Measurements from ENCODE around the gene PCDHB9. TPM values are rescaled to one million over a fixed set of nuclear protein-coding genes. Genes with fewer than 3 reads are reported as not detected.
"Not testable (repeated sequence)": the region's sequence is repeated elsewhere in the genome, so short reads cannot be mapped to it uniquely, and the experiment has no call there.

PCDHB9 gene
- total RNA-seq, 1 experiment from 2014 or later, result 0.07 TPM

DNA sequence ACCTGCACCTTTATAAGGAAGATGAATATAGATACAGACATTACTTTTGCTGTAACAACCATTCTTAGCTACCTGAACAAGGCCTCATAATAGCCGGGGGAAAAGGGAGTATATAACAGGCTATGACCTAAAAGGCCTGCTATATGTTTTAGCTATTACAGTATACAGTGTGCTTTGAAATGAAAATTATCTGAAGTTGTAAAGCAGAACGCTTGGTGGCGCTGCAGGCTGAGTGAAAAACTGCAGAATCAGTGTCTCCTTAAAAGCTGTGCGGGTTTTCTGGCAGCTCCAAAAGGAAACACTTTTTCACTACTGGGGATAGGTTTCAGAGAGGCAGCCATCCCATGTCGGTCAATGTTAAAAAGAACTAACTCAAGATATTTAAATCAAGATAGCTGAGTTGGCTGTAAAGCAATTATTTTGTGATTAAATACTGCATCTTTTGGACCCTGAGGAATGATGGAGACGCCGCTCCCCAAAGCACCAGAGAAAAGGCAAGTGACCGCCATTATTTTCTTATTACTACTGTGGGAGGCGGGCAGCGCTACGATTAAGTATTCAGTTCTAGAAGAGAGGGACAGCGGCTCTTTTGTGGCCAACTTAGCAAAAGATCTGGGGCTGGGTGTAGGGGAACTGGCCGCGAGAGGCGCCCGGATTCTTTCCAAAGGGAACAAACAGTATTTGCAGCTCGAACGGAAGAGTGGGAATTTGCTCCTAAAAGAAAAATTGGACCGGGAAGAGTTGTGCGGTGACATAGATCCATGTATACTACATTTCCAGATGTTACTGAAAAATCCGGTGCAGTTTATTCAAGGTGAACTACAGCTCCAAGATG, 31.2 kb upstream of the PCDHB9 start:
- POLR2A ChIA-PET, result no interaction called here
- no peaks in the 10 kb centered on the region for H3K36me3 ChIP-seq (ENCODE audit: control insufficient read depth in 1 of 2, insufficient read depth in 2 of 2, low read length in 2 of 2)
- no TSS peak for BruUV-seq (replicated peaks)
- no peaks in the 10 kb centered on the region for H3K79me2 ChIP-seq (ENCODE audit: insufficient read depth, low read length)
- no peaks in the 10 kb centered on the region for H3K4me1 ChIP-seq (ENCODE audit: control insufficient read depth in 1 of 2, insufficient read depth in 2 of 2, low read length in 2 of 2)
- H3K27ac ChIP-seq (ENCODE audit: low read depth, low read length), result no peak overlapping the region
- no peaks in the 10 kb centered on the region for H3K27me3 ChIP-seq (ENCODE audit: insufficient read depth, low read length)
- no peaks in the 10 kb centered on the region for H4K20me1 ChIP-seq (ENCODE audit: insufficient read depth)
- no peak overlapping the region for H2AFZ ChIP-seq (ENCODE audit: low read depth, low read length, poor library complexity, severe bottlenecking)
- ATAC-seq, result peak; percentile 40; the same call in 1 of the 2 replicates
- no peak overlapping the region for H3K4me3 ChIP-seq (replicated peaks in 1 of 2; ENCODE audit: low read depth in 1 of 2, low read length in 2 of 2)
- H3K9me2 ChIP-seq (ENCODE audit: insufficient read depth), result no peaks in the 10 kb centered on the region
- no peak overlapping the region for H3K9ac ChIP-seq (ENCODE audit: low read length)
- H3K4me2 ChIP-seq (ENCODE audit: low read length), result no peak overlapping the region
- peaks cover 0 to 3% of the 10 kb centered on the region in 2 experiments; a peak in 1 of 4 replicates for H3K9me3 ChIP-seq (ENCODE audit: control insufficient read depth in 1 of 2, insufficient read depth in 1 of 2, low read depth in 1 of 2, low read length in 2 of 2)
- intact Hi-C loops (cut with micrococcal nuclease), result no loop called here
- RAD21 ChIA-PET (ENCODE audit: low non-redundant PET in 1 of 2, low total read pairs in 2 of 2, uncharacterized antibody in 2 of 2, unreplicated experiment in 2 of 2), result no interaction called here
- DNase-seq (ENCODE audit: low read depth, low spot score), result no peak
- TF ChIP-seq, protein P1, sequence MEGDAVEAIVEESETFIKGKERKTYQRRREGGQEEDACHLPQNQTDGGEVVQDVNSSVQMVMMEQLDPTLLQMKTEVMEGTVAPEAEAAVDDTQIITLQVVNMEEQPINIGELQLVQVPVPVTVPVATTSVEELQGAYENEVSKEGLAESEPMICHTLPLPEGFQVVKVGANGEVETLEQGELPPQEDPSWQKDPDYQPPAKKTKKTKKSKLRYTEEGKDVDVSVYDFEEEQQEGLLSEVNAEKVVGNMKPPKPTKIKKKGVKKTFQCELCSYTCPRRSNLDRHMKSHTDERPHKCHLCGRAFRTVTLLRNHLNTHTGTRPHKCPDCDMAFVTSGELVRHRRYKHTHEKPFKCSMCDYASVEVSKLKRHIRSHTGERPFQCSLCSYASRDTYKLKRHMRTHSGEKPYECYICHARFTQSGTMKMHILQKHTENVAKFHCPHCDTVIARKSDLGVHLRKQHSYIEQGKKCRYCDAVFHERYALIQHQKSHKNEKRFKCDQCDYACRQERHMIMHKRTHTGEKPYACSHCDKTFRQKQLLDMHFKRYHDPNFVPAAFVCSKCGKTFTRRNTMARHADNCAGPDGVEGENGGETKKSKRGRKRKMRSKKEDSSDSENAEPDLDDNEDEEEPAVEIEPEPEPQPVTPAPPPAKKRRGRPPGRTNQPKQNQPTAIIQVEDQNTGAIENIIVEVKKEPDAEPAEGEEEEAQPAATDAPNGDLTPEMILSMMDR (IDR thresholded peaks at IDR 0.05 in 2 of 3, conservative IDR thresholded peaks at IDR 0.05 in 1 of 3; ENCODE audit: borderline replicate concordance in 1 of 3, insufficient read depth in 1 of 3, low read depth in 2 of 3, low read length in 2 of 3), result peak in 2 of 3 experiments; percentile 28 to 40; a peak in 3 of 6 replicates
- TF ChIP-seq RAD21 (IDR thresholded peaks at IDR 0.05; ENCODE audit: low read depth) (peak; percentile 23; the same call in 1 of the 2 replicates), TCF7L2 (IDR thresholded peaks at IDR 0.05; ENCODE audit: borderline replicate concordance, extremely low read depth, insufficient read depth, insufficient read length) (no peak)
- CTCF ChIA-PET, result interaction anchor here (1.0 to 1.4 kb wide), 2 partner anchors 16 to 304 kb away, joined by 3 read pairs; no protein-coding TSS in a partner anchor

- H3K4me3 ChIP-seq (replicated peaks in 1 of 2; ENCODE audit: low read depth in 1 of 2, low read length in 2 of 2); H3K9me2 ChIP-seq (ENCODE audit: insufficient read depth); H3K9ac ChIP-seq (ENCODE audit: low read length); H3K79me2 ChIP-seq (ENCODE audit: insufficient read depth, low read length); BruUV-seq (replicated peaks); H2AFZ ChIP-seq (ENCODE audit: low read depth, low read length, poor library complexity, severe bottlenecking); CTCF ChIA-PET; POLR2A ChIA-PET; H3K4me1 ChIP-seq (ENCODE audit: control insufficient read depth in 1 of 2, insufficient read depth in 2 of 2, low read length in 2 of 2); H3K27me3 ChIP-seq (ENCODE audit: insufficient read depth, low read length); H4K20me1 ChIP-seq (ENCODE audit: insufficient read depth); ATAC-seq; H3K4me2 ChIP-seq (ENCODE audit: low read length); H3K36me3 ChIP-seq (ENCODE audit: control insufficient read depth in 1 of 2, insufficient read depth in 2 of 2, low read length in 2 of 2); intact Hi-C loops (cut with micrococcal nuclease); H3K9me3 ChIP-seq (ENCODE audit: control insufficient read depth in 1 of 2, insufficient read depth in 1 of 2, low read depth in 1 of 2, low read length in 2 of 2); H3K27ac ChIP-seq (ENCODE audit: low read depth, low read length); RAD21 ChIA-PET (ENCODE audit: low non-redundant PET in 1 of 2, low total read pairs in 2 of 2, uncharacterized antibody in 2 of 2, unreplicated experiment in 2 of 2); DNase-seq (ENCODE audit: low read depth, low spot score): not testable (repeated sequence)
Observed at GRCh38 chr5:141157356-141157755, 29.6 kb upstream of the PCDHB9 start.

DNA sequence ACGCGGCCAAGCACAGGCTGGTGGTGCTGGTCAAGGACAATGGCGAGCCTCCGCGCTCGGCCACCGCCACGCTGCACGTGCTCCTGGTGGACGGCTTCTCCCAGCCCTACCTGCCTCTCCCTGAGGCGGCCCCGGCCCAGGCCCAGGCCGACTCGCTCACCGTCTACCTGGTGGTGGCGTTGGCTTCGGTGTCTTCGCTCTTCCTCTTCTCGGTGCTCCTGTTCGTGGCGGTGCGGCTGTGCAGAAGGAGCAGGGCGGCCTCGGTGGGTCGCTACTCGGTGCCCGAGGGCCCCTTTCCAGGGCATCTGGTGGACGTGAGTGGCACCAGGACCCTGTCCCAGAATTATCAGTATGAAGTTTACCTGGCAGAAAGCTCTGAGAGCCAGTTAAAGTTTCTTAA, 29.1 kb upstream of the PCDHB9 start:
- H3K4me2 ChIP-seq (ENCODE audit: low read length); H3K36me3 ChIP-seq (ENCODE audit: control insufficient read depth in 1 of 2, insufficient read depth in 2 of 2, low read length in 2 of 2); BruUV-seq (replicated peaks); POLR2A ChIA-PET; CTCF ChIA-PET; H3K4me3 ChIP-seq (replicated peaks in 1 of 2; ENCODE audit: low read depth in 1 of 2, low read length in 2 of 2); H2AFZ ChIP-seq (ENCODE audit: low read depth, low read length, poor library complexity, severe bottlenecking); H3K9me3 ChIP-seq (ENCODE audit: control insufficient read depth in 1 of 2, insufficient read depth in 1 of 2, low read depth in 1 of 2, low read length in 2 of 2); DNase-seq (ENCODE audit: low read depth, low spot score); H3K9ac ChIP-seq (ENCODE audit: low read length); ATAC-seq; H4K20me1 ChIP-seq (ENCODE audit: insufficient read depth); RAD21 ChIA-PET (ENCODE audit: low non-redundant PET in 1 of 2, low total read pairs in 2 of 2, uncharacterized antibody in 2 of 2, unreplicated experiment in 2 of 2); H3K27me3 ChIP-seq (ENCODE audit: insufficient read depth, low read length); intact Hi-C loops (cut with micrococcal nuclease); H3K9me2 ChIP-seq (ENCODE audit: insufficient read depth); H3K4me1 ChIP-seq (ENCODE audit: control insufficient read depth in 1 of 2, insufficient read depth in 2 of 2, low read length in 2 of 2); H3K79me2 ChIP-seq (ENCODE audit: insufficient read depth, low read length); H3K27ac ChIP-seq (ENCODE audit: low read depth, low read length): not testable (repeated sequence)
